ENCODE data around the gene NTRK3. TPM values are rescaled to one million over a fixed set of nuclear protein-coding genes. Genes with fewer than 3 reads are reported as not detected.

The NTRK3 gene
- polyA plus RNA-seq, 1 experiment = 0.21 TPM

- Histone ChIP-seq H3K27me3 (ENCODE audit: control insufficient read depth, insufficient read depth, low read length) (peaks cover 5% of the 10 kb centered on the region), H3K9me3 (ENCODE audit: control insufficient read depth, insufficient read depth, low read length) (no peaks in the 10 kb centered on the region), H3K4me3 (ENCODE audit: low read depth, low read length) (no peak overlapping the region), H3K27ac (ENCODE audit: low read depth, low read length) (no peak overlapping the region)
- no peak for DNase-seq (ENCODE audit: low read depth, low spot score)
- ChIA-PET POLR2A (no interaction called here), CTCF (interaction anchor here (1.1 to 1.2 kb wide), 2 partner anchors 10 to 15 kb away, joined by 5 to 12 read pairs; no protein-coding TSS in a partner anchor)
- no peak for TF ChIP-seq CTCF (IDR thresholded peaks at IDR 0.05; ENCODE audit: low read depth, low read length)
These were observed 27.9 kb upstream of the NTRK3 start for GRCh38 chr15:88284318-88284998.

GRCh38 chr15:88282614-88283013 lies 26.1 kb upstream of the NTRK3 start:
- DNase-seq (ENCODE audit: low read depth, low spot score) = no peak
- CTCF ChIA-PET = no interaction called here

GRCh38 chr15:88276821-88277410 lies 20.4 kb upstream of the NTRK3 start:
- DNase-seq (ENCODE audit: low read depth, low spot score) = no peak
- H3K4me3 ChIP-seq (ENCODE audit: low read depth, low read length) = no peak overlapping the region
- CTCF ChIA-PET = no interaction called here
- no peaks in the 10 kb centered on the region for H3K27me3 ChIP-seq (ENCODE audit: control insufficient read depth, insufficient read depth, low read length)
- TF ChIP-seq CTCF (IDR thresholded peaks at IDR 0.05; ENCODE audit: low read depth, low read length) = no peak
- POLR2A ChIA-PET = no interaction called here
- no peak overlapping the region for H3K27ac ChIP-seq (ENCODE audit: low read depth, low read length)
- H3K9me3 ChIP-seq (ENCODE audit: control insufficient read depth, insufficient read depth, low read length) = no peaks in the 10 kb centered on the region

More at GRCh38 chr15:88282614-88283013, 26.1 kb upstream of the NTRK3 start:
- Histone ChIP-seq H3K9me3 (ENCODE audit: control insufficient read depth, insufficient read depth, low read length) (no peaks in the 10 kb centered on the region), H3K27ac (ENCODE audit: low read depth, low read length) (no peak overlapping the region), H3K27me3 (ENCODE audit: control insufficient read depth, insufficient read depth, low read length) (peaks cover 5% of the 10 kb centered on the region), H3K4me3 (ENCODE audit: low read depth, low read length) (no peak overlapping the region)
- POLR2A ChIA-PET = no interaction called here
- TF ChIP-seq CTCF (IDR thresholded peaks at IDR 0.05; ENCODE audit: low read depth, low read length) = no peak

- TF ChIP-seq CTCF (IDR thresholded peaks at IDR 0.05; ENCODE audit: low read depth, low read length) = no peak
- POLR2A ChIA-PET = no interaction called here
- CTCF ChIA-PET = interaction anchor here (0.6 to 2.2 kb wide), 7 partner anchors 8 to 1361 kb away, joined by 3 to 12 read pairs (median 3); no protein-coding TSS in a partner anchor
- Histone ChIP-seq H3K27ac (ENCODE audit: low read depth, low read length) (no peak overlapping the region), H3K4me3 (ENCODE audit: low read depth, low read length) (no peak overlapping the region), H3K27me3 (ENCODE audit: control insufficient read depth, insufficient read depth, low read length) (no peaks in the 10 kb centered on the region), H3K9me3 (ENCODE audit: control insufficient read depth, insufficient read depth, low read length) (no peaks in the 10 kb centered on the region)
- DNase-seq (ENCODE audit: low read depth, low spot score) = no peak
These were observed 19.3 kb upstream of the NTRK3 start for GRCh38 chr15:88275804-88276203.

Data from AG04450 (cell line).